Heart left ventricle (tissue), 16 donors: ENCODE data around the gene PPARG. TPM values are rescaled to one million over a fixed set of nuclear protein-coding genes. Genes with fewer than 3 reads are reported as not detected.
"Not testable (repeated sequence)": the region's sequence is repeated elsewhere in the genome, so short reads cannot be mapped to it uniquely, and the experiment has no call there.

Experiments used
- ATAC-seq, 4 donors: fragments of 200-7000 bp; cut with Tn5 transposase; one replicate each; pipeline ENCODE4 v1.9.1; 2020 to 2022; ENCODE audit warnings: moderate library complexity in 4 of 4, mild to moderate bottlenecking in 3 of 4, moderate number of reproducible peaks in 1 of 4
- DNase-seq, 5 donors: peaks; one replicate each; pipeline ENCODE4 v3.0.0-alpha.2; 2020
- H3K27ac ChIP-seq, 12 donors: fragments of 200-600 bp; sonication (generic) in 4 of 12; one replicate each; pipeline versions ENCODE4 v1.5.0 to v1.8.0; 2016 to 2022; ENCODE audit warnings: mild to moderate bottlenecking in 2 of 12
- H3K27me3 ChIP-seq, 9 donors: fragments of 200-600 bp; sonication (generic) in 2 of 9; one replicate each; pipeline versions ENCODE4 v1.5.1 to v1.8.0; 2016 to 2022; ENCODE audit warnings: mild to moderate bottlenecking in 3 of 9
- H3K36me3 ChIP-seq, 9 donors: fragments of 200-600 bp; sonication (generic) in 2 of 9; one replicate each; pipeline versions ENCODE4 v1.5.0 to v1.8.0; 2018 to 2022; ENCODE audit warnings: mild to moderate bottlenecking in 2 of 9
- H3K4me1 ChIP-seq, 12 donors: fragments of 200-600 bp; sonication (generic) in 4 of 12; one replicate each; pipeline versions ENCODE4 v1.5.0 to v1.8.0; 2016 to 2022; ENCODE audit warnings: mild to moderate bottlenecking in 3 of 12
- H3K4me3 ChIP-seq, 12 donors: fragments of 200-600 bp; sonication (generic) in 4 of 12; one replicate each; pipeline versions ENCODE4 v1.5.0 to v1.8.0; 2017 to 2022; ENCODE audit warnings: mild to moderate bottlenecking in 9 of 12, moderate library complexity in 4 of 12
- H3K9me3 ChIP-seq, 12 donors: fragments of 200-600 bp; sonication (generic) in 4 of 12; one replicate each; pipeline versions ENCODE4 v1.5.0 to v1.8.0; 2016 to 2022; ENCODE audit warnings: mild to moderate bottlenecking in 1 of 12
- POLR2A ChIP-seq, 2 donors: fragments of 450-650 bp; IDR thresholded peaks; one replicate each; pipeline ENCODE4 v1.6.1; 2017; ENCODE audit warnings: antibody characterized with exemption in 2 of 2, mild to moderate bottlenecking in 2 of 2, moderate library complexity in 2 of 2
- WGBS, 4 donors: extraction: QIAGEN DNeasy Blood & Tissue Kit in 2 of 4; methylation state at CpG; one replicate each; pipeline versions ENCODE4 v1.1.5 to v1.1.7; 2013 to 2018; 5-methylcytosine and 5-hydroxymethylcytosine counted together
- intact Hi-C, 10 donors: fragments of 100-400 bp; cut with DNase I; formaldehyde crosslinking; loops; one replicate each; pipeline versions ENCODE4 v1.11.1 to v1.14.2; 2022
- polyA plus RNA-seq, 2 donors: library from polyadenylated mRNA; stranded (reverse); fragments of 200-250 nt; gene quantifications; one replicate each; pipeline ENCODE4 v1.2.3, GENCODE V29; 2013
- total RNA-seq, 9 donors: library from RNA; depleted of rRNA in 2 of 9; stranded (reverse); fragments of >200 nt in 2 of 9; fragmentation: NEBNext Ultra II Directional in 3 of 9; extraction: Animal tissue kit (Norgen Biotek cat#: 25700) in 3 of 9; gene quantifications; one replicate each; pipeline versions ENCODE4 v1.1.0 to v1.2.4, GENCODE V29; 2016 to 2023
- TF ChIP-seq, protein P1 (sequence below), 12 donors: fragments of 200-600 bp; sonication (generic) in 4 of 12; IDR thresholded peaks; one replicate each; pipeline versions ENCODE4 v1.5.0 to v1.8.0; 2018 to 2022; ENCODE audit warnings: antibody characterized with exemption in 12 of 12, mild to moderate bottlenecking in 5 of 12
- donor health status: ischemic (EF 13 %, LVEDD 7.1; RV severe dilation, severe dysfunction).
- donor health status: healthy with polysubstance abuse.
- donor health status: DM: no; HTN: yes; CAD: no.
- donor health status: DM: no; HTN: no; CAD: no.
- donor health status: ischemic (EF 25% LVEDD 6.9; RV normal size, moderate dysfunction).
- donor health status: ischemic (EF 25% LVEDD 5.7; RV mildly dilated, moderate dysfunction).
- donor health status: healthy.
- donor health status: DM: yes; HTN: yes; CAD: no.
- donor health status: ischemic (EF 35%, LVEDD 5.7; RV mildly dilated, moderate dysfunction).
- donor health status: nonischemic (EF 11% LVEDD 7.7; RV severe dilation, severe dysfunction).
- donor health status: DM: yes; HTN: yes; CAD: no.
- donor health status: PGD.
- donor health status: ischemic (EF 29% LVEDD 5.4; RV normal size, mild dysfunction).
- donor health status: nonischemic (EF 23%, LVEDD 6.1; RV moderate dilation, normal function).

PPARG gene
- total and polyA plus RNA-seq, 11 donors: 8.9 to 30.3 (median 20.0) TPM

DNA sequence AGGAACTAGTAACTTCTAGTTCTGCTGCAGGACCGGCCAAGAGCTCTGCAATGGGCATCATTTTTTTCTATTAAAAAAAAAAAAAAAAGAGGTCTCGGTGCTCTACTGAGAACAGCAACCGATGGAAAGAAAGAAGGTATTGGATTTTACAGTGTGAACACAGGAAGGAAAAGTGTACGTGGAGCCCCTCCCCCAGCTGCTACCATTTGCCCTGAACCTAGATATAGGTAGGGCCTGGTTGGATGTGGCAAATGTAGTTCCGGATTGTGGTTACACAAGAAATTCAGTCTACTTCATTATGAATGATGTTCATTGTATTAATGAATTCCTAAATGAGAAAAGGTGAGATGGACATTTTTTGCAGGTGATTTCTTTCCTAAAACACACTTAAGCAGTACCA is 17.9 kb upstream of the PPARG start:
- intact Hi-C loops: loop anchor here in 1 of 10 donors (10.0 kb wide), 1 partner anchor 136 kb away; no protein-coding TSS in a partner anchor
- no peaks in the 10 kb centered on the region for H3K9me3 ChIP-seq
- no peak for DNase-seq
- no peaks in the 10 kb centered on the region for H3K36me3 ChIP-seq
- H3K27me3 ChIP-seq: no peaks in the 10 kb centered on the region
- no peak for ATAC-seq
- H3K4me3 ChIP-seq: no peak overlapping the region
- H3K27ac ChIP-seq: no peak overlapping the region
- peaks cover 0 to 22% (median 5%) of the 10 kb centered on the region in 12 donors for H3K4me1 ChIP-seq
- 76 to 86% (median 85%) methylated on average over 5 of the region's 5 CpGs for WGBS, 4 donors
- TF ChIP-seq, protein P1, sequence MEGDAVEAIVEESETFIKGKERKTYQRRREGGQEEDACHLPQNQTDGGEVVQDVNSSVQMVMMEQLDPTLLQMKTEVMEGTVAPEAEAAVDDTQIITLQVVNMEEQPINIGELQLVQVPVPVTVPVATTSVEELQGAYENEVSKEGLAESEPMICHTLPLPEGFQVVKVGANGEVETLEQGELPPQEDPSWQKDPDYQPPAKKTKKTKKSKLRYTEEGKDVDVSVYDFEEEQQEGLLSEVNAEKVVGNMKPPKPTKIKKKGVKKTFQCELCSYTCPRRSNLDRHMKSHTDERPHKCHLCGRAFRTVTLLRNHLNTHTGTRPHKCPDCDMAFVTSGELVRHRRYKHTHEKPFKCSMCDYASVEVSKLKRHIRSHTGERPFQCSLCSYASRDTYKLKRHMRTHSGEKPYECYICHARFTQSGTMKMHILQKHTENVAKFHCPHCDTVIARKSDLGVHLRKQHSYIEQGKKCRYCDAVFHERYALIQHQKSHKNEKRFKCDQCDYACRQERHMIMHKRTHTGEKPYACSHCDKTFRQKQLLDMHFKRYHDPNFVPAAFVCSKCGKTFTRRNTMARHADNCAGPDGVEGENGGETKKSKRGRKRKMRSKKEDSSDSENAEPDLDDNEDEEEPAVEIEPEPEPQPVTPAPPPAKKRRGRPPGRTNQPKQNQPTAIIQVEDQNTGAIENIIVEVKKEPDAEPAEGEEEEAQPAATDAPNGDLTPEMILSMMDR (IDR thresholded peaks at IDR 0.05): no peak
- TF ChIP-seq POLR2A (IDR thresholded peaks at IDR 0.05): no peak

DNA sequence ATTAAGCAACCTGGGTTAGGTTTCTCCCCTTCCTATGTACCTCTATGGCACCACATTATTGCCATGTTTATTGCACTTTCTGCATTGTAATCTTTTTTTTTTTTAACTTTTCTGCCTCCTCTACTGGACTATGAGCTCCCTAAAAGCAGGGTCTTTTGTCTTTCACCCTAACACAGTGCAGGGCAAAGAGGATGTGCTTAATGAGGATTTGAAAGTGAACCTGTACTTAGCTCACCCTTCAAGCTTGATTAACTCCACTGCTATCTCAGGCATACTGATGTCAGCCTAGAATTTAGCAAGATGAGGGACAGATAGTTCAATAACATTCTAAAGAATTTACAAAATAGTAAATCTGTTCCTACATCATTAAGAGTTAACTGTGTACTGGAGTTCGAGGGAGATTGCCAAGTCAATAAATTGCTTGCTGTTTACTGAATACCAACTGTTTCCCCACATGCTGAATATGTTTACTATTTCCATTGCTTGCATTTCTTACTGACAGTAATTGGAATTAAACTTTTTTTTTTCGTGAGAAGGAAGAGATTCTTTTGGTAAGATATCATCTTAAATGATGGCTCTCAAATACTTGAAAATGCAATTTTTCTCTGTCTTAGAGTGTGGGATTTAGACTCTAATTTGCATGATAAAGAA is 15.7 kb upstream of the PPARG start:
- Histone ChIP-seq H3K9me3 (no peaks in the 10 kb centered on the region), H3K36me3 (no peaks in the 10 kb centered on the region), H3K27ac (no peak overlapping the region), H3K4me1 (peaks cover 0 to 9% (median 0%) of the 10 kb centered on the region in 12 donors), H3K27me3 (no peaks in the 10 kb centered on the region), H3K4me3 (no peak overlapping the region)
- no peak for TF ChIP-seq POLR2A (IDR thresholded peaks at IDR 0.05)
- TF ChIP-seq, protein P1 (IDR thresholded peaks at IDR 0.05): no peak
- no peak for DNase-seq
- WGBS, 4 donors: 63 to 76% (median 65%) methylated on average over 2 of the region's 2 CpGs
- intact Hi-C loops: loop anchor here in 1 of 10 donors (10.0 kb wide), 1 partner anchor 138 kb away; no protein-coding TSS in a partner anchor
- ATAC-seq: no peak

DNA sequence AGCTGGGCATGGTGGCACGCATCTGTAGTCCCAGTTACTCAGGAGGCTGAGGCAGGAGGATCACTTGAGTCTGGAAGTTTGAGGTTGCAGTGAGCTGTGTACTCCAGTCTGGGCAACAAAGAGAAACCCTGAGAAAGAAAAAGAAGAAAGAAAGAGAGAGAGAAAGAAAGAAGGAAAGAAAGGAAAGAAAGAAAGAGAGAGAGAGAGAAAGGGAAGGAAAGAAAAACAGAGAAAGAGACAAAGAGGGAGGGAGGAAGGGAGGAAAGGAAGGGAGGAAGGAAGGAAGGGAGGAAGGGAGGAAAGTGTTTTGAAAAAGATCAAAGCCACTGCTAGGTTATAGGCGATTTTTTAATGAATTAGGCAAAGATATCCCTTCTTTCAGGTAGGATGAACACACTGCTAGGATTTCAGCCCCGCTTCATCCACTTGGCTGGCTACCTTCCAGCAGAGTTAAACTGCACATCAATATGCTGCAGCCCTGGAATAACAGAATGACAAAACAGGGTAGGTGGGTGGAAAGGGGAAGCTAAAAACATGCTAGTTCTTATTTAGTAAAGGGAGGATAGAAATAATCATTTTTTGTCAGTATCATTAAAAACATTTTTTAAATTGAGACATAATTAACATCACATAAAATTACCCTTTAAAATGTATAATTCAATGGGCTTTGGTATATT is 12.8 kb upstream of the PPARG start:
- no peaks in the 10 kb centered on the region for H3K9me3 ChIP-seq

DNA sequence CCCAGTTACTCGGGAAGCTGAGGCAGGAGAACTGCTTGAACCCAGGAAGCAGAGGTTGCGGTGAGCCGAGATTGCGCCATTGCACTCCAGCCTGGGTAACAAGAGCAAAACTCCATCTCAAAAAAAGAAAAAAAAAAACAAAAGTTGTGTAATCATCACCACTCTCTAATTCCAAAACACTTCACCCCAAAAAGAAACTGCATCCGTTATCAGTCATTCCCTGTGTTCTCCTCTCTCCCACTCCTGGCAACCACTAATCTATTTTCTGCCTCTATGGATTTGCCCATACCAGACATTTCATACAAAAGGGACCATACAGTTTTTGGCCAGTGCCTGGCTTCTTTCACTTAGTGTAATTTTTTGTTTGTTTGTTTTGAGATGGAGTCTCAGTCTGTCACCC is 12.0 kb upstream of the PPARG start:
- not testable (repeated sequence) for H3K9me3 ChIP-seq, H3K4me1 ChIP-seq, ATAC-seq, H3K4me3 ChIP-seq, H3K27me3 ChIP-seq, DNase-seq, H3K36me3 ChIP-seq, H3K27ac ChIP-seq
- intact Hi-C loops: loop anchor here in 1 of 10 donors (10.0 kb wide), 1 partner anchor 142 kb away; no protein-coding TSS in a partner anchor
- WGBS, 4 donors: 87 to 94% (median 93%) methylated on average over 5 of the region's 5 CpGs

More for the DNA sequence above, 12.8 kb upstream of the PPARG start:
- 68 to 71% (median 70%) methylated on average over 3 of the region's 3 CpGs for WGBS, 4 donors
- no peaks in the 10 kb centered on the region for H3K36me3 ChIP-seq
- intact Hi-C loops: loop anchor here in 1 of 10 donors (10.0 kb wide), 1 partner anchor 141 kb away; no protein-coding TSS in a partner anchor
- peaks cover 0 to 3% (median 0%) of the 10 kb centered on the region in 12 donors for H3K4me1 ChIP-seq
- no peak overlapping the region for H3K27ac ChIP-seq
- no peak for ATAC-seq
- peaks cover 0 to 3% (median 0%) of the 10 kb centered on the region in 9 donors for H3K27me3 ChIP-seq
- TF ChIP-seq, protein P1 (IDR thresholded peaks at IDR 0.05): no peak
- TF ChIP-seq POLR2A (IDR thresholded peaks at IDR 0.05): no peak
- H3K4me3 ChIP-seq: no peak overlapping the region
- no peak for DNase-seq
